Measurements from ENCODE around the gene USH2A. TPM values are rescaled to one million over a fixed set of nuclear protein-coding genes. Genes with fewer than 3 reads are reported as not detected.

The USH2A gene, protein sequence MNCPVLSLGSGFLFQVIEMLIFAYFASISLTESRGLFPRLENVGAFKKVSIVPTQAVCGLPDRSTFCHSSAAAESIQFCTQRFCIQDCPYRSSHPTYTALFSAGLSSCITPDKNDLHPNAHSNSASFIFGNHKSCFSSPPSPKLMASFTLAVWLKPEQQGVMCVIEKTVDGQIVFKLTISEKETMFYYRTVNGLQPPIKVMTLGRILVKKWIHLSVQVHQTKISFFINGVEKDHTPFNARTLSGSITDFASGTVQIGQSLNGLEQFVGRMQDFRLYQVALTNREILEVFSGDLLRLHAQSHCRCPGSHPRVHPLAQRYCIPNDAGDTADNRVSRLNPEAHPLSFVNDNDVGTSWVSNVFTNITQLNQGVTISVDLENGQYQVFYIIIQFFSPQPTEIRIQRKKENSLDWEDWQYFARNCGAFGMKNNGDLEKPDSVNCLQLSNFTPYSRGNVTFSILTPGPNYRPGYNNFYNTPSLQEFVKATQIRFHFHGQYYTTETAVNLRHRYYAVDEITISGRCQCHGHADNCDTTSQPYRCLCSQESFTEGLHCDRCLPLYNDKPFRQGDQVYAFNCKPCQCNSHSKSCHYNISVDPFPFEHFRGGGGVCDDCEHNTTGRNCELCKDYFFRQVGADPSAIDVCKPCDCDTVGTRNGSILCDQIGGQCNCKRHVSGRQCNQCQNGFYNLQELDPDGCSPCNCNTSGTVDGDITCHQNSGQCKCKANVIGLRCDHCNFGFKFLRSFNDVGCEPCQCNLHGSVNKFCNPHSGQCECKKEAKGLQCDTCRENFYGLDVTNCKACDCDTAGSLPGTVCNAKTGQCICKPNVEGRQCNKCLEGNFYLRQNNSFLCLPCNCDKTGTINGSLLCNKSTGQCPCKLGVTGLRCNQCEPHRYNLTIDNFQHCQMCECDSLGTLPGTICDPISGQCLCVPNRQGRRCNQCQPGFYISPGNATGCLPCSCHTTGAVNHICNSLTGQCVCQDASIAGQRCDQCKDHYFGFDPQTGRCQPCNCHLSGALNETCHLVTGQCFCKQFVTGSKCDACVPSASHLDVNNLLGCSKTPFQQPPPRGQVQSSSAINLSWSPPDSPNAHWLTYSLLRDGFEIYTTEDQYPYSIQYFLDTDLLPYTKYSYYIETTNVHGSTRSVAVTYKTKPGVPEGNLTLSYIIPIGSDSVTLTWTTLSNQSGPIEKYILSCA (N-terminal part only)
- total RNA-seq: not detected

DNA sequence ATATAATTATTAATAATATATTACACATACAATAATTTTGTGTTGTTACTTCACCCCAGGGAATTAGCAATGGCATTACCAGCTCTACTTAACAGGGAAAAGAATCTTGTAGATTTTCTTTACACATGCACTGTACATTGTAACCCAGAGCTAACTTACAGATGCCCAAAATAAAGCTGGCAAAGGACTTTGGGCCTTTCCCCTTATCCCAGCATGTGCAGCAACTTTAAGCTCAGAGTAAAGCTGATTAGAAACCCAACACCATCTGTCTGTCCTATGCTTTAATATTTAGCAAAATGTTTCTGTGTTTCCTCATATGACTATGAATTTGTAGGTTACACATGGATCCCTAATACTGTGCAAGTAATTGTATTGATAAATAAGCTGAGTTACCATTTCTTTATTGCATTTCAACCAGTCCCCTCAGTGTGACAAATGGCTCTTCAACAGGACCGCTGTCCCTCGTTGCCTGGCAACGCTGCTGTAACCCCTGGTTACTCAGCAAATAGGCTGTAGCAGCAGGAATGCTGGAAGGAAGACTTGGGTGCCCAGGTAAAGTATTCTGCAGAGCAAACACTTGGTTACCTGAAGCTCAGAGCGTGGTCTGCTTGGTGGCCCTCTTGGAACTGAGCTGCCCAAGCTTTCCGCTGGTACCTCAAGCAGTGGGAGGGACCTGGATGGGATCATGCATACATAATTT lies at the start of gene USH2A:
Gene USH2A, minus strand, starts transcription at position 628 of the 700 bp plus-strand sequence. CDS start 1,112 bp downstream, outside the sequence.
- DNase-seq: no peak
- intact Hi-C loops (cut with DNase I, micrococcal nuclease): no loop called here
- H3K27ac Mint-ChIP-seq: no peak within 1 kb of the TSS

DNA sequence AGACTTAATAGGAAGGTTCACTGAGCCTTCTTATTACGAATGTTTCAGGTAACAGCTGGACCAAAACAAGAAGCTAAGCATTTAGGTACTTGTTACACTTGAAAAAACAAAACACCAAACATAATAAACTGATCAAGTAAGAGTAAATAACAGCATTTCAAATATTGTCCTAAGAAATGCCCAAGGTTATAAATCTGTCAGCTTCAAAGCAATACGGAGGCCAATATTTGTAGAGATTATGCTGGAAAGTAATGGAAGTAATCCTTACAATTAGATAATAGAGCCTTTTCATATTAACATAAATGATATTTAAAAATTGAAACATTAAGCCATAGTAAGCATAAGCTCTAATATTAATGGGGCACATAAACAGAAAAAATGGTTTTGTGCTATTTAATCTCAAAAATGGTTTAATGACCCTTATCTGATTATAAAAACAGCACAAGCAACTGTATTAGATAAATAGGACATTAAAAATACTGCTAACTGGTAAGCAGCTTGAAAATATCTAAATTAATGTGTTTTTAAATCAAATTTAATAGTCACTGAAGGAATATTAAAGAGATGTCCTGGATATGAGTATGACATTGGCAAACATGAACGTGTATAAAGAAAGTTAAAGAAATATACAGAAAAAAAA lies 43.0 kb upstream of the USH2A start:
- H3K4me1 Mint-ChIP-seq: no peaks in the 10 kb centered on the region
- intact Hi-C loops (cut with DNase I, micrococcal nuclease): no loop called here
- CTCF ChIA-PET: no interaction called here
- no peak overlapping the region for H3K27ac Mint-ChIP-seq
- no peaks in the 10 kb centered on the region for H3K9me3 Mint-ChIP-seq (ENCODE audit: low read depth)
- no peaks in the 10 kb centered on the region for H3K36me3 Mint-ChIP-seq (ENCODE audit: low read depth)
- H3K27me3 Mint-ChIP-seq: no peaks in the 10 kb centered on the region
- DNase-seq (no peak), ATAC-seq (no peak)
- no peak overlapping the region for H3K4me3 Mint-ChIP-seq
- POLR2A ChIA-PET: no interaction called here

More for the DNA sequence above, at the start of gene USH2A:
- H3K9me3 Mint-ChIP-seq (ENCODE audit: low read depth): no peaks in the 10 kb centered on the region
- POLR2A ChIA-PET: no interaction called here
- H3K4me1 Mint-ChIP-seq: no peaks in the 10 kb centered on the region
- no peaks in the 10 kb centered on the region for H3K36me3 Mint-ChIP-seq (ENCODE audit: low read depth)
- no peak for ATAC-seq
- CTCF ChIA-PET: no interaction called here
- H3K27me3 Mint-ChIP-seq: no peaks in the 10 kb centered on the region
- H3K4me3 Mint-ChIP-seq: no peak within 1 kb of the TSS

DNA sequence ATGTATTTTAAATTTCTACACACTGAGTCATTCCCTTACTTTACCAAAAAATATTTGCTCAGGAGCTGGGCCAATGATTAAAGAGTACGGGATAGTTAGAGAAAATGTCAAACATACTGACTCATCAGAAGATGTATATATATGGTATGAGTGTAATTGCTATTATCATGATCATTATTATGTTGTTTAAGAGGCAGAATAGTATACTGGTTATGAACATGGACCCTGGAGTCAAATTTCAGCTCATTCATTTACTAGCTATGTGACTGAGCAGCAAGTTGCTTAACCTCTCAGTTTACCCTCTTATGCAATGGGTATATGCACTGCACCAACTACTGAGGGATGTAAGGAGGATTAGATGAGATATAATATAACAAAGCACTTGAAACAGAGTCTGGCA lies 41.2 kb upstream of the USH2A start:
- Mint-ChIP-seq H3K36me3 (ENCODE audit: low read depth) (no peaks in the 10 kb centered on the region), H3K4me1 (no peaks in the 10 kb centered on the region), H3K4me3 (no peak overlapping the region), H3K27me3 (no peaks in the 10 kb centered on the region), H3K9me3 (ENCODE audit: low read depth) (no peaks in the 10 kb centered on the region), H3K27ac (no peak overlapping the region)
- ChIA-PET CTCF (interaction anchor here (0.6 kb wide), 1 partner anchor 216 kb away, joined by 3 read pairs; no protein-coding TSS in a partner anchor), POLR2A (no interaction called here)
- no peak for DNase-seq
- no peak for ATAC-seq
- intact Hi-C loops (cut with DNase I, micrococcal nuclease): no loop called here

DNA sequence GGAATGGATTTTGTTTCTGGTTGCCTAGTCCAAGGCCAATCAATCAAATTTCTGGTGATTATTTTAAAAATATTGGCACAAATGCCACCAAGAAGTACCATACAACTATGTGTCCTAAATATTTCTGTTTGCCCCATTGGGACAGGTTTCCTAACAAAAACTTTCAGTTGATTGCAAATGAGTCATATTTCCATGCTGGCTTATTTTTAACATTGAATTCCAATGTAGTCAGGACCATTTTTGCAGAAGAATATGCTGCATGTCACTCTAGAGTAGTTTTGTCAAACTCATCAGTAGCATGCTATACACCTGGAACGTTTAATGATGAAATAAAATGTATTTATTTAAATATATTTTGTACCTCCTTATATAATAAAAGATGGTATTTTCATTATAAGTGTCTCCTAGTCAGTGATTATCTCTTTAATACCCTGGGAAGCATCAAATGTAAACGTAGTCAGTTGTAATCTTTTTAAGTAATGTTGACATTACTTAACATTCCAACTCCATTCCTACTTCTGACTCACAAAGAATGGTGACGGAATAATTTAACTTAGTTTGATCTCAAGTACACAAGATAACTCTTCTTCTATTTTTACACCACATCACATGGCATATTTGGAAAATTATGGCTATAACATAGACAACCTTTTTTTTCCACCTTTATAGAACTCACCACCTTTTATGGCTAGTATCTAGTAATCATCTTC lies 39.0 kb upstream of the USH2A start:
- Mint-ChIP-seq H3K36me3 (ENCODE audit: low read depth) (no peaks in the 10 kb centered on the region), H3K27me3 (no peaks in the 10 kb centered on the region), H3K9me3 (ENCODE audit: low read depth) (no peaks in the 10 kb centered on the region), H3K4me1 (no peaks in the 10 kb centered on the region), H3K4me3 (no peak overlapping the region), H3K27ac (no peak overlapping the region)
- ChIA-PET CTCF (no interaction called here), POLR2A (no interaction called here)
- no peak for DNase-seq
- no peak for ATAC-seq
- intact Hi-C loops (cut with DNase I, micrococcal nuclease): no loop called here

DNA sequence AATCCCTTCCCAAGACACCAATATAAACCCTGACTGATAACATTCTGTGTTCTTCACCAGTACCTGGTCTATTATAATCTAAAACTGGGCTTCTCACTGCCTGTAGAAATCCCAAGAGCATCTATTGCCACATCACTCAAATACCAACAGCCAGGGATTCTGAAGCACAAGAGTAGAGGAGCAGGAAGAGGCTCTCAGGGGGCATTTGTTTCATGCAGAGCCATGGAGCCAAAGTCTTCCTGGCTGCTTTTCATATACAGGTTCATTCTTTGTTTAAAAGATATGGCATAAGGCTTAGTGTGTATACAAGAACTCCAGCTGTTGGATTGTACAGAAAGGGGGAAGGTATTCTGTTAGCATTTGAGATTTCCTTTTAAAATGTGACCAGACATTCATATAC lies 38.2 kb upstream of the USH2A start:
- no peaks in the 10 kb centered on the region for H3K4me1 Mint-ChIP-seq
- ChIA-PET CTCF (no interaction called here), POLR2A (no interaction called here)
- H3K27me3 Mint-ChIP-seq: no peaks in the 10 kb centered on the region
- no peaks in the 10 kb centered on the region for H3K36me3 Mint-ChIP-seq (ENCODE audit: low read depth)
- no peaks in the 10 kb centered on the region for H3K9me3 Mint-ChIP-seq (ENCODE audit: low read depth)
- no peak for ATAC-seq
- DNase-seq: no peak
- H3K4me3 Mint-ChIP-seq: no peak overlapping the region
- intact Hi-C loops (cut with DNase I, micrococcal nuclease): no loop called here
- no peak overlapping the region for H3K27ac Mint-ChIP-seq

DNA sequence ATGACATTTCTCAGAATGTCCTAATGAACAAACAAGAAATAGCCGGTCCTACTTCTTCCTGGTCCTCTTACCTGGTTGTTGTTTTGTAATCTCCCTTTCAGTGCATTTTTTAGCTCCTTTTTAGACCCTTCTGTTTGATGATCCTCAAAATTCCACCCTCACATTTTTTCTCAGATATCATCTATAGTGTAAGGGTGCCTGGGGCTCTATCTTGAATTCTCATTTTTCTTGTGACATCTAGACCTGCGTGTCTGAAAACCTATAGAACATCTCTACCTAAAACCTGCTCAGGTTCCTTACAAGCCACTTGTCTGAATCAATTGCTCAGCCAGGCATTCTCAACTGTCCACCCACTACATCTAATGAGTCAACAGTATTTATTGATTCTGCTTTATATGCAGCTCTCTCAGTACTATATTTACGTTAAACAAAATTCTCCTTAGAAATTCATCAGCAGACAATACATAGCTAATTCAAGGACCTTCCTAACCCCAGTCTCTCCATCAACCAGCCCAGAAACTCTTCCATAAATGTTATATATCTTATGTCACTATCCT lies 36.5 kb upstream of the USH2A start:
- Mint-ChIP-seq H3K9me3 (ENCODE audit: low read depth) (no peaks in the 10 kb centered on the region), H3K27me3 (no peaks in the 10 kb centered on the region), H3K27ac (no peak overlapping the region), H3K4me1 (no peaks in the 10 kb centered on the region), H3K36me3 (ENCODE audit: low read depth) (no peaks in the 10 kb centered on the region), H3K4me3 (no peak overlapping the region)
- ChIA-PET CTCF (no interaction called here), POLR2A (no interaction called here)
- DNase-seq (no peak), ATAC-seq (no peak)
- intact Hi-C loops (cut with DNase I, micrococcal nuclease): no loop called here

DNA sequence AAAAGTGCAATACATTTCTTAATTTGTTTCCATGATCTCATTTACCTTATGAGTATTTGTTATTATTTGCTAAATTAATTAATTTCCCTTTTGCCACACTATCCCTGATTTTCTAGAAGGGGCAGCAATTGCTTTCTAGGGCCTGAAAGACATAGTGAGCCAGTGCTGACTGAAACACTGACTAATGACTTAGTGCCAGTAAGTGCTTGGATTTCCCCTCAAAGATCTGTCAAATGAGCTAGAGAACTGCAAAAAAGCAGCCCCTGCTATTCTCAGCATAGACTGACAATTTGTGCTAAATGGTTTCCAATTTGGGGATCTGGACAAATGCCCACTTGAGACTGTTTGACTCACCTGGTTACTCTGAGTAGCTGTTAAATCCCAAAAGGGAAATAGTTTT lies 35.6 kb upstream of the USH2A start:
- POLR2A ChIA-PET: no interaction called here
- no peak overlapping the region for H3K27ac Mint-ChIP-seq
- no peaks in the 10 kb centered on the region for H3K4me1 Mint-ChIP-seq
- H3K4me3 Mint-ChIP-seq: no peak overlapping the region
- DNase-seq (no peak), ATAC-seq (no peak)
- CTCF ChIA-PET: no interaction called here
- H3K27me3 Mint-ChIP-seq: no peaks in the 10 kb centered on the region
- intact Hi-C loops (cut with DNase I, micrococcal nuclease): no loop called here
- no peaks in the 10 kb centered on the region for H3K9me3 Mint-ChIP-seq (ENCODE audit: low read depth)
- H3K36me3 Mint-ChIP-seq (ENCODE audit: low read depth): no peaks in the 10 kb centered on the region

DNA sequence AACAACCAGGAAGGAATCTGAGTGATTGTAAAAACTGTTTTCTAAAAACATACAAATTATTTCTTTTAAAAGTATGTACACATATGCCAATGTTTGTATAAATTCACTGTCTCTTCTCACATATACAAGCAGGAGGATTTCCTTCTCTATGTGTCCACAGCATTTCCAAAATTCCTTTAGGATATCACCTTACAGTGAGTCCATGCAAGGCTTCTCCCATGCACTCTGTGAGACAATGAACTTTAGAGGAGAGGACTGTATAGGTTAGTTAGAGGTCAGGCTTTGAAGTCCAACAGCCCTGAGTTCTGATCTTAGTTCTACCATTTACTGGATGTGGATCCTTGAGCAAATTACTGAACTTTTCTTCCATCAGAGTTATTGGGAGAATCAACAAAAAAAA lies 34.1 kb upstream of the USH2A start:
- Mint-ChIP-seq H3K27ac (no peak overlapping the region), H3K9me3 (ENCODE audit: low read depth) (no peaks in the 10 kb centered on the region), H3K4me3 (no peak overlapping the region), H3K36me3 (ENCODE audit: low read depth) (no peaks in the 10 kb centered on the region), H3K27me3 (no peaks in the 10 kb centered on the region), H3K4me1 (no peaks in the 10 kb centered on the region)
- ATAC-seq (no peak), DNase-seq (no peak)
- intact Hi-C loops (cut with DNase I, micrococcal nuclease): no loop called here
- POLR2A ChIA-PET: no interaction called here
- CTCF ChIA-PET: no interaction called here

DNA sequence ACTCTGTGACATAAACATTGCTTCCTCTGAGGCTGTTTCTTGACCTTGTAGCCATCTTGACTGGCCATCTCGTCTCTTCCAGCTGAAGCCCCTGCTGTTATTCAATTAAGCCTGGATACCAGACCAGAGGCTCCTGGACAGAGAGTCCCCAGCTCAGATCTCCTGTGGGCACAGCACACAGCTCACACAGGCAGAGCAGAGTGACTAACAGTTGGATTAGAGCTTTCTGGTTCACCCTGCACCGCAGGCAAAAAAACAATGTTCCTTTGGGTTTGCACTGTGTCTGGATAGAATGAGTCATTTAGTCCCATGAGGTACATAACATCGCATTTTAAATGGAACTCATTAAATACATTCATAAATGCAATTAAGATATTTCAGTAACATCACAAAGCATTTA lies 33.4 kb upstream of the USH2A start:
- ChIA-PET POLR2A (no interaction called here), CTCF (no interaction called here)
- no peak for ATAC-seq
- no peaks in the 10 kb centered on the region for H3K36me3 Mint-ChIP-seq (ENCODE audit: low read depth)
- no peak for DNase-seq
- H3K9me3 Mint-ChIP-seq (ENCODE audit: low read depth): no peaks in the 10 kb centered on the region
- intact Hi-C loops (cut with DNase I, micrococcal nuclease): no loop called here
- no peak overlapping the region for H3K27ac Mint-ChIP-seq
- no peaks in the 10 kb centered on the region for H3K27me3 Mint-ChIP-seq
- H3K4me3 Mint-ChIP-seq: no peak overlapping the region
- no peaks in the 10 kb centered on the region for H3K4me1 Mint-ChIP-seq

DNA sequence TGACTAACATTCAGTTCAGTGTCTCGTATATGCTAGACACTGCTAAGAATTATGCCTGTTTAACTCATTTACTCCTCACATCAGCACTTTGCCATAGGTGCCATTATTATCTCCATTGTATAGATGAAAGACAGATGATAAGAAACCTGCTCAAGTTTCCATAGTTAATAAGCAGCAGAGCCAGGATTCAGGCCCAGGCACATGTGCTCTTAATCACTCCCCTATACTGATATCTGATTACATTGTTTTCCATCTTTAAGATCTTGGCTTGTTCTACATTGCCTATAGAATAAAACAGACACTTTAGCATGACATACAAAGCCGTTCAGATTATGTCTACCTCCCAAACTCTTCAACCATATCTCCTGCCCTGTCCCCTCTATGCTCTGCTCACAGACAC lies 30.5 kb upstream of the USH2A start:
- intact Hi-C loops (cut with DNase I, micrococcal nuclease): no loop called here
- Mint-ChIP-seq H3K36me3 (ENCODE audit: low read depth) (no peaks in the 10 kb centered on the region), H3K27ac (no peak overlapping the region), H3K4me1 (no peaks in the 10 kb centered on the region), H3K9me3 (ENCODE audit: low read depth) (peaks cover 2% of the 10 kb centered on the region), H3K27me3 (no peaks in the 10 kb centered on the region), H3K4me3 (no peak overlapping the region)
- ATAC-seq (no peak), DNase-seq (no peak)
- ChIA-PET POLR2A (no interaction called here), CTCF (no interaction called here)

All from activated CD4-positive, alpha-beta T cell treated with anti-CD3 and anti-CD28 coated beads for 36 hours (primary cell).